IMR-90 (cell line): ENCODE data around the gene LLGL2. TPM values are rescaled to one million over a fixed set of nuclear protein-coding genes. Genes with fewer than 3 reads are reported as not detected.

Experiments used
- ATAC-seq: fragments of 200-7000 bp; cut with Tn5 transposase; 2 replicates; pipeline ENCODE4 v1.9.1; 2020; ENCODE audit warnings: low read depth, mild to moderate bottlenecking, moderate library complexity
- BruUV-seq: library from RNA; stranded (reverse); fragments of 400-500 nt; replicated peaks from 2 replicates; lab custom pipeline; 2021; lab: Mats Ljungman, UMichigan
- CTCF ChIA-PET: fragments of 300-600 bp; formaldehyde crosslinking; extraction: SDS; loops from one replicate; lab custom pipeline; 2021; ENCODE audit warnings: antibody characterized with exemption; lab: Yijun Ruan, JAX
- POLR2A ChIA-PET: fragments of 300-600 bp; sonication (Branson Sonifier 250); formaldehyde crosslinking; loops from one replicate; lab custom pipeline; 2022; ENCODE audit warnings: antibody characterized with exemption; ENCODE audit not compliant: unreplicated experiment; lab: Charles Lee
- DNase-seq: peaks from one replicate; pipeline ENCODE4 v3.0.0; 2013
- H2AFZ ChIP-seq: replicated peaks from 2 replicates; pipeline ENCODE3; 2013; ENCODE audit warnings: low read length, mild to moderate bottlenecking; ENCODE audit not compliant: poor library complexity
- H2AK5ac ChIP-seq: 2 replicates; pipeline ENCODE4 v1.6.1; 2013; ENCODE audit warnings: low read depth, low read length, inconsistent platforms
- H2AK9ac ChIP-seq: replicated peaks from 2 replicates; pipeline ENCODE3; 2013; ENCODE audit warnings: mild to moderate bottlenecking, low read depth, low read length, moderate library complexity; ENCODE audit not compliant: poor library complexity
- H2BK120ac ChIP-seq: 2 replicates; pipeline ENCODE4 v1.6.1; 2013; ENCODE audit warnings: low read depth, low read length, inconsistent platforms
- H2BK15ac ChIP-seq: 3 replicates; pipeline ENCODE4 v1.6.1; 2013; ENCODE audit warnings: low read depth, low read length, inconsistent platforms
- H2BK20ac ChIP-seq: 2 replicates; pipeline ENCODE4 v1.6.1; 2013; ENCODE audit warnings: low read depth, mild to moderate bottlenecking, inconsistent platforms, low read length, moderate library complexity
- H2BK5ac ChIP-seq: 2 replicates; pipeline ENCODE4 v1.6.1; 2013; ENCODE audit warnings: mild to moderate bottlenecking, low read depth, low read length, inconsistent platforms; ENCODE audit not compliant: poor library complexity, severe bottlenecking
- H3K14ac ChIP-seq: replicated peaks from 2 replicates; pipeline ENCODE4 v1.6.1; 2013; ENCODE audit warnings: low read depth, low read length, inconsistent platforms
- H3K18ac ChIP-seq: 2 replicates; pipeline ENCODE4 v1.6.1; 2013; ENCODE audit warnings: low read depth, low read length, control low read depth
- H3K23ac ChIP-seq: 2 replicates; pipeline ENCODE4 v1.6.1; 2013; ENCODE audit warnings: low read depth, low read length, inconsistent platforms
- H3K27ac ChIP-seq: 2 replicates; pipeline ENCODE4 v1.5.1; 2013; ENCODE audit warnings: mild to moderate bottlenecking, control low read depth, low read length; ENCODE audit not compliant: insufficient read depth
- H3K27me3 ChIP-seq: 2 replicates; pipeline ENCODE4 v1.6.1; 2013; ENCODE audit warnings: low read length; ENCODE audit not compliant: control insufficient read depth, insufficient read depth
- H3K36me3 ChIP-seq: 2 replicates; pipeline ENCODE4 v1.6.1; 2013; ENCODE audit warnings: low read length, mixed read lengths; ENCODE audit not compliant: control insufficient read depth, insufficient read depth
- H3K4ac ChIP-seq: 2 replicates; pipeline ENCODE4 v1.6.1; 2013; ENCODE audit warnings: low read depth, low read length, inconsistent platforms
- H3K4me1 ChIP-seq: 2 replicates; pipeline ENCODE4 v1.6.1; 2013; ENCODE audit warnings: low read length, mixed read lengths; ENCODE audit not compliant: control insufficient read depth, insufficient read depth
- H3K4me2 ChIP-seq: 2 replicates; pipeline ENCODE4 v1.6.1; 2013; ENCODE audit warnings: low read depth, mild to moderate bottlenecking, control low read depth, low read length, moderate library complexity
- H3K4me3 ChIP-seq: 2 replicates; pipeline ENCODE4 v1.5.1; 2013; ENCODE audit warnings: low read depth, mild to moderate bottlenecking, control low read depth, low read length, moderate library complexity; ENCODE audit not compliant: insufficient read depth
- H3K56ac ChIP-seq: 2 replicates; pipeline ENCODE4 v1.6.1; 2013; ENCODE audit warnings: low read length, inconsistent platforms; ENCODE audit not compliant: insufficient read depth; ENCODE audit errors: extremely low read depth
- H3K79me1 ChIP-seq, 2 experiments: 2 replicates each; pipeline ENCODE4 v1.6.1; 2013; ENCODE audit warnings: low read length in 2 of 2, inconsistent platforms in 1 of 2, low read depth in 1 of 2
- H3K9ac ChIP-seq: 2 replicates; pipeline ENCODE4 v1.6.1; 2013; ENCODE audit warnings: low read depth, low read length, control low read depth
- H3K9me1 ChIP-seq: 2 replicates; pipeline ENCODE4 v1.6.1; 2013; ENCODE audit warnings: low read length, inconsistent platforms; ENCODE audit not compliant: insufficient read depth
- H3K9me3 ChIP-seq: 2 replicates; pipeline ENCODE4 v1.6.1; 2013; ENCODE audit warnings: low read length; ENCODE audit not compliant: control insufficient read depth, insufficient read depth
- H4K20me1 ChIP-seq: 2 replicates; pipeline ENCODE4 v1.6.1; 2013; ENCODE audit warnings: low read length, inconsistent platforms; ENCODE audit not compliant: insufficient read depth
- H4K5ac ChIP-seq: 2 replicates; pipeline ENCODE4 v1.6.1; 2013; ENCODE audit warnings: mild to moderate bottlenecking, low read depth, low read length, control low read depth
- H4K8ac ChIP-seq, 2 experiments: 2 replicates each; pipeline ENCODE4 v1.6.1; 2013; ENCODE audit warnings: low read depth in 2 of 2, low read length in 2 of 2, control low read depth in 1 of 2, inconsistent platforms in 1 of 2
- H4K91ac ChIP-seq: 2 replicates; pipeline ENCODE4 v1.6.1; 2013; ENCODE audit warnings: low read depth, low read length, inconsistent platforms; ENCODE audit not compliant: insufficient read depth
- BHLHE40 ChIP-seq: fragments of 150-350 bp; IDR thresholded peaks from 2 replicates; pipeline ENCODE4 v1.6.1; 2016; ENCODE audit warnings: mild to moderate bottlenecking, low read depth, low read length
- CEBPB ChIP-seq: IDR thresholded peaks from 2 replicates; pipeline ENCODE4 v1.6.1; 2012; ENCODE audit warnings: low read depth, low read length, improper control_type of control experiment
- CHD1 ChIP-seq: IDR thresholded peaks from 2 replicates; pipeline ENCODE4 v1.6.1; 2012; ENCODE audit warnings: low read depth, low read length, improper control_type of control experiment
- MAFK ChIP-seq: IDR thresholded peaks from 2 replicates; pipeline ENCODE4 v1.6.1; 2012; ENCODE audit warnings: low read depth, low read length, improper control_type of control experiment
- MXI1 ChIP-seq: IDR thresholded peaks from 2 replicates; pipeline ENCODE4 v1.6.1; 2012; ENCODE audit warnings: low read depth, mild to moderate bottlenecking, low read length, moderate library complexity, borderline replicate concordance
- NFE2L2 ChIP-seq: fragments of 150-350 bp; IDR thresholded peaks from 2 replicates; pipeline ENCODE4 v1.6.1; 2016; ENCODE audit warnings: low read depth, mild to moderate bottlenecking, low read length
- POLR2A ChIP-seq: IDR thresholded peaks from 2 replicates; pipeline ENCODE4 v1.6.1; 2012; ENCODE audit warnings: mild to moderate bottlenecking, low read depth, low read length
- RAD21 ChIP-seq: IDR thresholded peaks from 2 replicates; pipeline ENCODE4 v1.6.1; 2012; ENCODE audit warnings: low read length, improper control_type of control experiment
- RCOR1 ChIP-seq: IDR thresholded peaks from 2 replicates; pipeline ENCODE4 v1.6.1; 2012; ENCODE audit warnings: mild to moderate bottlenecking, low read length, improper control_type of control experiment; ENCODE audit not compliant: insufficient replicate concordance
- RFX5 ChIP-seq: IDR thresholded peaks from 2 replicates; pipeline ENCODE4 v1.8.0; 2012; ENCODE audit warnings: low read depth, mild to moderate bottlenecking, low read length, moderate library complexity
- SMC3 ChIP-seq: fragments of 150-350 bp; IDR thresholded peaks from 2 replicates; pipeline ENCODE4 v1.6.1; 2016; ENCODE audit warnings: low read depth, mild to moderate bottlenecking, antibody characterized with exemption, low read length, moderate library complexity
- USF2 ChIP-seq: fragments of 150-350 bp; IDR thresholded peaks from 2 replicates; pipeline ENCODE4 v1.6.1; 2017; ENCODE audit warnings: mild to moderate bottlenecking, antibody characterized with exemption, low read length, low read depth
- WGBS, 2 experiments: methylation state at CpG; one replicate each; pipeline versions ENCODE4 v1.1.5 to v1.1.7; 2013; ENCODE audit warnings: missing lambda C conversion rate in 2 of 2; ENCODE audit not compliant: insufficient read length in 1 of 2; ENCODE audit errors: extremely low coverage in 2 of 2; 5-methylcytosine and 5-hydroxymethylcytosine counted together
- dilution Hi-C: fragments of 300-500 bp; cut with HindIII; formaldehyde crosslinking; loops from one replicate; pipeline ENCODE4 v1.14.3; 2018; ENCODE audit warnings: low sequenced_read_pairs; ENCODE audit not compliant: unreplicated experiment
- in situ Hi-C: fragments of 300-500 bp; cut with MboI; formaldehyde crosslinking; loops from 3 replicates; pipeline ENCODE4 v1.14.3; 2019; ENCODE audit warnings: low sequenced_read_pairs, inconsistent platforms, mixed read lengths
- intact Hi-C: fragments of 100-400 bp; cut with micrococcal nuclease; formaldehyde crosslinking; loops from 2 replicates; pipeline ENCODE4 v1.10.0; 2022
- polyA plus RNA-seq, 3 experiments: library from polyadenylated mRNA; depleted of rRNA; stranded (reverse); fragments of >200 nt; gene quantifications; 2 replicates each; pipeline ENCODE4 v1.2.3, GENCODE V29; 2012; ENCODE audit warnings: low replicate concordance in 1 of 3
- total RNA-seq: library from RNA; depleted of rRNA; stranded (reverse); fragments of >200 nt; gene quantifications from 2 replicates; pipeline ENCODE4 v1.2.3, GENCODE V29; 2012
- TF ChIP-seq, protein P1 (sequence below): conservative IDR thresholded peaks from 2 replicates; pipeline ENCODE4 v1.5.1; 2012; ENCODE audit warnings: mild to moderate bottlenecking, low read depth, low read length, improper control_type of control experiment

Gene LLGL2
- total and polyA plus RNA-seq, 2 of the 4 experiments (the other 2 are of a cell fraction) = 0.54 to 0.72 TPM

GRCh38 chr17:75553295-75554110 lies 28.0 kb downstream of the LLGL2 start:
- no peak overlapping the region for H3K14ac ChIP-seq
- H3K56ac ChIP-seq = no peak overlapping the region
- peak overlapping the region; percentile 61 for H3K4ac ChIP-seq
- no peaks in the 10 kb centered on the region for H3K79me1 ChIP-seq
- H3K27ac ChIP-seq = peak overlapping the region; percentile 32; the same call in 1 of the 2 replicates
- no peak overlapping the region; the same call in 1 of the 2 replicates for H3K4me2 ChIP-seq
- no peaks in the 10 kb centered on the region for H3K9me3 ChIP-seq
- no peak overlapping the region for H2BK5ac ChIP-seq
- H3K23ac ChIP-seq = 0 out of 2 replicates have a peak overlapping the region, but pooled peaks have one; percentile 13
- H2BK20ac ChIP-seq = peak overlapping the region; percentile 21
- TF ChIP-seq BHLHE40 = no peak
- TF ChIP-seq RAD21 = no peak
- no peak for TF ChIP-seq RCOR1
- TF ChIP-seq RFX5 = no peak
- no peak for TF ChIP-seq SMC3
- no peak for TF ChIP-seq USF2
- TF ChIP-seq MXI1 = no peak
- no peak for TF ChIP-seq NFE2L2
- TF ChIP-seq CEBPB = no peak
- no peak for TF ChIP-seq POLR2A
- TF ChIP-seq MAFK = no peak
- TF ChIP-seq CHD1 = no peak
- TF ChIP-seq, protein P1, sequence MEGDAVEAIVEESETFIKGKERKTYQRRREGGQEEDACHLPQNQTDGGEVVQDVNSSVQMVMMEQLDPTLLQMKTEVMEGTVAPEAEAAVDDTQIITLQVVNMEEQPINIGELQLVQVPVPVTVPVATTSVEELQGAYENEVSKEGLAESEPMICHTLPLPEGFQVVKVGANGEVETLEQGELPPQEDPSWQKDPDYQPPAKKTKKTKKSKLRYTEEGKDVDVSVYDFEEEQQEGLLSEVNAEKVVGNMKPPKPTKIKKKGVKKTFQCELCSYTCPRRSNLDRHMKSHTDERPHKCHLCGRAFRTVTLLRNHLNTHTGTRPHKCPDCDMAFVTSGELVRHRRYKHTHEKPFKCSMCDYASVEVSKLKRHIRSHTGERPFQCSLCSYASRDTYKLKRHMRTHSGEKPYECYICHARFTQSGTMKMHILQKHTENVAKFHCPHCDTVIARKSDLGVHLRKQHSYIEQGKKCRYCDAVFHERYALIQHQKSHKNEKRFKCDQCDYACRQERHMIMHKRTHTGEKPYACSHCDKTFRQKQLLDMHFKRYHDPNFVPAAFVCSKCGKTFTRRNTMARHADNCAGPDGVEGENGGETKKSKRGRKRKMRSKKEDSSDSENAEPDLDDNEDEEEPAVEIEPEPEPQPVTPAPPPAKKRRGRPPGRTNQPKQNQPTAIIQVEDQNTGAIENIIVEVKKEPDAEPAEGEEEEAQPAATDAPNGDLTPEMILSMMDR = no peak
- H3K9ac ChIP-seq = no peak overlapping the region
- dilution Hi-C loops = no loop called here
- H3K4me1 ChIP-seq = peaks cover 11% of the 10 kb centered on the region
- ChIA-PET POLR2A (no interaction called here), CTCF (interaction anchor here (0.6 to 1.2 kb wide), 2 partner anchors 17 to 37 kb away, joined by 3 read pairs; partner anchors contain the start of gene TSEN54)
- peak overlapping the region; percentile 54; the same call in 1 of the 2 replicates for H3K18ac ChIP-seq
- no peak overlapping the region for H2BK15ac ChIP-seq
- H3K4me3 ChIP-seq = no peak overlapping the region
- no CpG with 5 or more reads among the region's 8 CpGs for WGBS, 2 experiments
- peak overlapping the region; percentile 87 for H2AFZ ChIP-seq
- no peaks in the 10 kb centered on the region for H3K36me3 ChIP-seq
- intact Hi-C loops = no loop called here
- ATAC-seq (no peak; the same call in 1 of the 2 replicates), DNase-seq (no peak)
- peaks cover 11% of the 10 kb centered on the region; the same call in 1 of the 2 replicates for H3K9me1 ChIP-seq
- H4K91ac ChIP-seq = peak overlapping the region; percentile 10; the same call in 1 of the 2 replicates
- H3K27me3 ChIP-seq = peaks cover 10% of the 10 kb centered on the region
- H4K8ac ChIP-seq = peak overlapping the region in 1 of 2 experiments; percentile 18; a peak in 1 of 4 replicates
- BruUV-seq = no TSS peak
- in situ Hi-C loops = no loop called here
- H4K20me1 ChIP-seq = no peaks in the 10 kb centered on the region
- no peak overlapping the region for H2AK5ac ChIP-seq
- no peak overlapping the region; the same call in 1 of the 2 replicates for H4K5ac ChIP-seq
- H2AK9ac ChIP-seq = peak overlapping the region; percentile 69
- peak overlapping the region; percentile 13 for H2BK120ac ChIP-seq
